Neutrophil (primary cell): ENCODE measurements around the gene KCNH8.

Source experiments
- H3K27ac ChIP-seq: fragments of 200-600 bp; sonication (generic); 2 replicates; pipeline ENCODE4 v1.5.1; 2016; ENCODE audit warnings: mild to moderate bottlenecking, moderate library complexity
- H3K27me3 ChIP-seq: fragments of 200-600 bp; sonication (generic); 2 replicates; pipeline ENCODE4 v1.6.0; 2016; ENCODE audit warnings: mild to moderate bottlenecking
- H3K36me3 ChIP-seq: fragments of 200-600 bp; sonication (generic); 2 replicates; pipeline ENCODE4 v1.5.1; 2017
- H3K4me1 ChIP-seq, 2 experiments: fragments of 200-600 bp in 1 of 2; sonication (generic) in 1 of 2; 1 replicate in 1 of 2; 2 replicates in 1 of 2; pipeline versions ENCODE4 v1.5.1 to v1.6.1; 2013 to 2016; ENCODE audit warnings: low read depth in 1 of 2, low read length in 1 of 2, mild to moderate bottlenecking in 1 of 2, moderate library complexity in 1 of 2; ENCODE audit not compliant: control insufficient read depth in 1 of 2, insufficient read depth in 1 of 2
- H3K4me3 ChIP-seq, 2 experiments: fragments of 200-600 bp in 1 of 2; sonication (generic) in 1 of 2; 1 replicate in 1 of 2; 2 replicates in 1 of 2; pipeline ENCODE4 v1.5.1; 2013 to 2016; ENCODE audit warnings: low read depth in 1 of 2, low read length in 1 of 2, mild to moderate bottlenecking in 1 of 2, moderate library complexity in 1 of 2
- H3K9me3 ChIP-seq: fragments of 200-600 bp; sonication (generic); 2 replicates; pipeline ENCODE4 v1.5.1; 2016
- TF ChIP-seq, protein P1 (sequence below): fragments of 200-600 bp; sonication (generic); IDR thresholded peaks from 2 replicates; pipeline ENCODE4 v1.5.1; 2016; ENCODE audit warnings: antibody characterized with exemption

The KCNH8 gene

DNA sequence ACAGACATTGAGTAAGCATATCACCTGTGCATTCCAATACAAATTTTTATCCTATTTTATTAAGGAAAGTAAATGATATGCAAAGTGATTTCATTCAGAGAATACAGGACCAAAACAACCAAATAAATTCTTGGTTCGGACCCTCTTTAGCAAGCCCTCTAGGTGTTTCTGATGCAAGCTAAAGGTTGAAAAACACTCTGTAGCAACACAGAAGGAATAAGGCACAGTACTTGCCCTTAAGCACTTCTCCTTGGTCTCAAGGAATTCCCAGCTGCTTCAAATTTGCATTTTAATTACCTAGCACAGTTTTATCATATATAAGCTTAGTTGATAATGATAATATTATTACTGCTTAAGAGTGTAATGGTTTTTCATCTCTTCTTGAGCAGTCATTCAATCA lies 288.4 kb downstream of the KCNH8 start:
- Histone ChIP-seq H3K9me3 (no peaks in the 10 kb centered on the region), H3K4me3 (no peak overlapping the region), H3K27ac (no peak overlapping the region), H3K4me1 (no peaks in the 10 kb centered on the region), H3K27me3 (no peaks in the 10 kb centered on the region), H3K36me3 (no peaks in the 10 kb centered on the region)
- TF ChIP-seq, protein P1, sequence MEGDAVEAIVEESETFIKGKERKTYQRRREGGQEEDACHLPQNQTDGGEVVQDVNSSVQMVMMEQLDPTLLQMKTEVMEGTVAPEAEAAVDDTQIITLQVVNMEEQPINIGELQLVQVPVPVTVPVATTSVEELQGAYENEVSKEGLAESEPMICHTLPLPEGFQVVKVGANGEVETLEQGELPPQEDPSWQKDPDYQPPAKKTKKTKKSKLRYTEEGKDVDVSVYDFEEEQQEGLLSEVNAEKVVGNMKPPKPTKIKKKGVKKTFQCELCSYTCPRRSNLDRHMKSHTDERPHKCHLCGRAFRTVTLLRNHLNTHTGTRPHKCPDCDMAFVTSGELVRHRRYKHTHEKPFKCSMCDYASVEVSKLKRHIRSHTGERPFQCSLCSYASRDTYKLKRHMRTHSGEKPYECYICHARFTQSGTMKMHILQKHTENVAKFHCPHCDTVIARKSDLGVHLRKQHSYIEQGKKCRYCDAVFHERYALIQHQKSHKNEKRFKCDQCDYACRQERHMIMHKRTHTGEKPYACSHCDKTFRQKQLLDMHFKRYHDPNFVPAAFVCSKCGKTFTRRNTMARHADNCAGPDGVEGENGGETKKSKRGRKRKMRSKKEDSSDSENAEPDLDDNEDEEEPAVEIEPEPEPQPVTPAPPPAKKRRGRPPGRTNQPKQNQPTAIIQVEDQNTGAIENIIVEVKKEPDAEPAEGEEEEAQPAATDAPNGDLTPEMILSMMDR: no peak

DNA sequence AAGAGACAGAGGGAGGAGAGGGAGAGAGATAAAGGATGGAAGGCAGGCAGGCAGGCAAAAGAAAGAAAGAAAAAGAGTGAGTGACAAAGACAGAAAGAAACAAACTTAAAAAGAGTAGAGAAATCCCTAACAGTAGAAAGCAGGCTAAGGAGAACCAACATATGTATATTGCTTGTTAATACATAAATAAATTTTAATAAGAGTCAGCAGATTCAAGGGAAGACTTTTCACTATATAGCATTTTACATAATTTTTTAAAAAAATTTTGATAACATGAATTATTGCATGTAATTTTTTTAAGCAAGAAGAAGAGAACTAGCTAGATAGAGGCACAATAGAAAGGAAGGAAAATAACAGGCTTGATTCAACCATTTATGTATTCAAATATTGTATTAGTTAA lies 291.6 kb downstream of the KCNH8 start:
- H3K36me3 ChIP-seq: no peaks in the 10 kb centered on the region
- H3K27me3 ChIP-seq: no peaks in the 10 kb centered on the region
- H3K4me1 ChIP-seq: no peaks in the 10 kb centered on the region
- TF ChIP-seq, protein P1: no peak
- H3K27ac ChIP-seq: no peak overlapping the region
- no peaks in the 10 kb centered on the region for H3K9me3 ChIP-seq
- no peak overlapping the region for H3K4me3 ChIP-seq

DNA sequence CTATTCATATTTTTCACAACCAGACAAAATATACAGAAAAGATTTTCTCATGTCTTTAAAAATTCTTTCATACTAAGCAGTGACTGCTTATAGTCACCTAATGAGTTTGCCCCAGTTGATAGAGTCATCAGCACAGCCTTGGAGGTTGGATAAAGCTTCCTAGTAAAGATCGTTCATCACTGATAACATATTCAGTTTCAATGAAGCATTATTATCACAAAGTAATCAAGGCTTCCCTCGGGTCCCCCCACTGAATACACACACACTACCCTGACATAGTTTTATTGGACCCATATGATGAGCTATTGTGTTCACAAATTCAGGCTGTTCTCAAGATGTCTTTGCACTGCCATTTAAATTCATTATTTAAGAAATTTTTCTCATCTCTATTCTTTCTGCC lies 297.8 kb downstream of the KCNH8 start:
- H3K27me3 ChIP-seq: no peaks in the 10 kb centered on the region
- no peak overlapping the region for H3K27ac ChIP-seq
- H3K36me3 ChIP-seq: no peaks in the 10 kb centered on the region
- no peak overlapping the region for H3K4me3 ChIP-seq
- no peaks in the 10 kb centered on the region for H3K4me1 ChIP-seq
- TF ChIP-seq, protein P1: no peak
- no peaks in the 10 kb centered on the region for H3K9me3 ChIP-seq

DNA sequence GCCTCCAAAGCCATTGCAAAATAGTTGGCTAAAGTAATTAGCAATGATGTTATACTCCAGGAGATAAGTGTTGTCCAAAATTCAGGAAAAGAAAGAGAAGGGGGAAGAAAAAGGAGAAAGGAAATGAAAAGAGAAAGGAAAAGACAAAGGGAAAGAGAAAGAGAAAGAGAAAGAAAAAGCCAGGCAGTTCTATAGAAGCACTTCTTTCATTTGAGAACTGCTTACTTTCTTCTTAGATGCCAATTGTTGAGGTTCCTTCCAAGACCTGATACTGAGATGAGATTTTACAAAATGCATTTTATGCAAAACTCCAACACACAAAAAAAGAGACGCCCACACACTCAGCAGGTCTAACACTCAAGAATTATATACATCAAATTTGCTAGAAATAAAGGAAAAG lies 298.4 kb downstream of the KCNH8 start:
- Histone ChIP-seq H3K27me3 (no peaks in the 10 kb centered on the region), H3K27ac (no peak overlapping the region), H3K4me3 (no peak overlapping the region), H3K36me3 (no peaks in the 10 kb centered on the region), H3K9me3 (no peaks in the 10 kb centered on the region), H3K4me1 (no peaks in the 10 kb centered on the region)
- TF ChIP-seq, protein P1: no peak

DNA sequence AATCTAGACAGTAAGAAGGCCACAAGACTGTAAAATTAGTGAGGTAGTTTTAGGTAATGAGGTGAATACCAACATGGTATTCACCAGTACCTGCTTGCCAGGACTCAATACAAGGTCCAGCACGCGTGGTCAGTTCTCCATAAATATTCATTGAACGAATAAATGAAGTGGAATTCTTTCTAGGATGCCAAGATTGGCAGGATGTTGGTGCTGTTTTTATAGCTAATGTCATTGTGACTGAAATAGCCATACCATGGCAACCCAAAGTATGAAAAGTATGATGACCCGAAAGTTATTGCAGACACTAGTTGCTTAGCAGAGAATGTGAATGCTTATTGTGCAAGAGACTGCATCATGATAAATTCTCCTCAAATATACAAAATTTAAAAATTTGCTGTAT lies 307.2 kb downstream of the KCNH8 start:
- TF ChIP-seq, protein P1: no peak
- H3K9me3 ChIP-seq: no peaks in the 10 kb centered on the region

DNA sequence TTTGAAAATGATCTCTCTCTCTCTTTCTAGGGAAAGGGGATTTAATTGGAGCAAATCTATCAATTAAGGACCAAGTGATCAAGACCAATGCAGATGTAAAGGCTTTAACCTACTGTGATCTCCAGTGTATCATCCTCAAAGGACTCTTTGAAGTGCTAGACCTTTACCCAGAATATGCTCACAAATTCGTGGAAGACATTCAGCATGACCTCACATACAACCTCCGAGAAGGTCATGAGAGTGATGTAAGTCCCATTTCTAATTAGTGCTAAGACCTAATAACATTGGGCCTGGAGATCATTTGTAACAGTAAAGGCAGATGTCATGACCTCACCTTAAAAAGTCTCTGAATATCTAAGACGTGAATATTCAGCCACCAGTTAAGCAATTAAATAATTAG lies 308.4 kb downstream of the KCNH8 start:
- no peaks in the 10 kb centered on the region for H3K36me3 ChIP-seq
- TF ChIP-seq, protein P1: no peak
- H3K27ac ChIP-seq: no peak overlapping the region
- no peaks in the 10 kb centered on the region for H3K9me3 ChIP-seq
- no peak overlapping the region for H3K4me3 ChIP-seq
- H3K4me1 ChIP-seq: no peaks in the 10 kb centered on the region
- H3K27me3 ChIP-seq: no peaks in the 10 kb centered on the region

More for the DNA sequence above, 307.2 kb downstream of the KCNH8 start:
- Histone ChIP-seq H3K27me3 (no peaks in the 10 kb centered on the region), H3K4me3 (no peak overlapping the region), H3K36me3 (no peaks in the 10 kb centered on the region), H3K4me1 (no peaks in the 10 kb centered on the region), H3K27ac (no peak overlapping the region)
